COLO668 (cell line): ENCODE results near the gene OR4K2.
"Not testable (repeated sequence)": the region's sequence is repeated elsewhere in the genome, so short reads cannot be mapped to it uniquely, and the experiment has no call there.

Experiments
- DNase-seq: peaks from one replicate; lab custom pipeline; 2025; ENCODE audit not compliant: unreplicated experiment; lab: John Stamatoyannopoulos, UW

The OR4K2 gene, protein sequence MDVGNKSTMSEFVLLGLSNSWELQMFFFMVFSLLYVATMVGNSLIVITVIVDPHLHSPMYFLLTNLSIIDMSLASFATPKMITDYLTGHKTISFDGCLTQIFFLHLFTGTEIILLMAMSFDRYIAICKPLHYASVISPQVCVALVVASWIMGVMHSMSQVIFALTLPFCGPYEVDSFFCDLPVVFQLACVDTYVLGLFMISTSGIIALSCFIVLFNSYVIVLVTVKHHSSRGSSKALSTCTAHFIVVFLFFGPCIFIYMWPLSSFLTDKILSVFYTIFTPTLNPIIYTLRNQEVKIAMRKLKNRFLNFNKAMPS

DNA sequence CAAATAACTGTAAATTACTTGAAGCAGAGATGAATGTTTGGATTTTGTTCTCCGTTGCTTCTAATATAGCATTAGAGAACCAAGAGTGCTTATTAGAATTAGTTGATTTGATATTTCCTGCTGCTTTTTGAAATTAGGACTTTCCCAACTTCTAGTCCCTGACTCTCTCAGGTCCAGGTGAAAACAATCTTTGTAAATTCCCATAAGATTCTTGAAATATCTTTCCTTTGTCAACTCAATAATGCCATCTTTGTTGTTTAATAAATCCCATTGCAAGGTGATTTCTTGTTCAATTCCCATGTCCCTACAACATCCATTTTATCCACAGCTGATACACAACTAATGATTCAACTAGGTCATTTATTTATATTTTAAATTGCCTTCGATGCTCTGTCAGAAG is at the start of gene OR4K2:
TSS of gene OR4K2 (plus strand) at position 301 of the 400 bp plus-strand sequence. CDS start 1,126 bp downstream, outside the sequence.
- DNase-seq = no peak

DNA sequence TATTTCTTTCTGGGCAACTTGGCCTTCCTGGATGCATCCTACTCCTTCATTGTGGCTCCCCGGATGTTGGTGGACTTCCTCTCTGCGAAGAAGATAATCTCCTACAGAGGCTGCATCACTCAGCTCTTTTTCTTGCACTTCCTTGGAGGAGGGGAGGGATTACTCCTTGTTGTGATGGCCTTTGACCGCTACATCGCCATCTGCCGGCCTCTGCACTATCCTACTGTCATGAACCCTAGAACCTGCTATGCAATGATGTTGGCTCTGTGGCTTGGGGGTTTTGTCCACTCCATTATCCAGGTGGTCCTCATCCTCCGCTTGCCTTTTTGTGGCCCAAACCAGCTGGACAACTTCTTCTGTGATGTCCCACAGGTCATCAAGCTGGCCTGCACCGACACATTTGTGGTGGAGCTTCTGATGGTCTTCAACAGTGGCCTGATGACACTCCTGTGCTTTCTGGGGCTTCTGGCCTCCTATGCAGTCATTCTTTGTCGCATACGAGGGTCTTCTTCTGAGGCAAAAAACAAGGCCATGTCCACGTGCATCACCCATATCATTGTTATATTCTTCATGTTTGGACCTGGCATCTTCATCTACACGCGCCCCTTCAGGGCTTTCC is 47.2 kb upstream of the OR4K2 start:
- DNase-seq = not testable (repeated sequence)

DNA sequence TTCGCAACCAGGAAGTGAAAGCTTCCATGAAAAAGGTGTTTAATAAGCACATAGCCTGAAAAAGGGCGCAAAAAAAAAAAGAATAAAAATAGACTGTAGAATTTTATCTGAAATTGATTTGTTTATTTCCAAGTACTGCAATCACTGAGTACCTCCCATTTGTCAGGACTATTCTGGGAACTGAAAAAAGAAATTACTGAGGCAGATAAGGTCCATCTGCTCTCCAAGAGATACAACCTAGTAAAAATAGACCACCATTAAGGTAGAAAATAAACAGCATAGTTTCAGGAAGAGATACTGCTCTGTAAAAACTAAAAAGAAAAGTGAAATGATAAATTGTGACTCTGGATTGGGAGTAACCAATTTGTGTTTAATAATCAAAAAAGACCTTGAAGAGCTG is 46.6 kb upstream of the OR4K2 start:
- no peak for DNase-seq

DNA sequence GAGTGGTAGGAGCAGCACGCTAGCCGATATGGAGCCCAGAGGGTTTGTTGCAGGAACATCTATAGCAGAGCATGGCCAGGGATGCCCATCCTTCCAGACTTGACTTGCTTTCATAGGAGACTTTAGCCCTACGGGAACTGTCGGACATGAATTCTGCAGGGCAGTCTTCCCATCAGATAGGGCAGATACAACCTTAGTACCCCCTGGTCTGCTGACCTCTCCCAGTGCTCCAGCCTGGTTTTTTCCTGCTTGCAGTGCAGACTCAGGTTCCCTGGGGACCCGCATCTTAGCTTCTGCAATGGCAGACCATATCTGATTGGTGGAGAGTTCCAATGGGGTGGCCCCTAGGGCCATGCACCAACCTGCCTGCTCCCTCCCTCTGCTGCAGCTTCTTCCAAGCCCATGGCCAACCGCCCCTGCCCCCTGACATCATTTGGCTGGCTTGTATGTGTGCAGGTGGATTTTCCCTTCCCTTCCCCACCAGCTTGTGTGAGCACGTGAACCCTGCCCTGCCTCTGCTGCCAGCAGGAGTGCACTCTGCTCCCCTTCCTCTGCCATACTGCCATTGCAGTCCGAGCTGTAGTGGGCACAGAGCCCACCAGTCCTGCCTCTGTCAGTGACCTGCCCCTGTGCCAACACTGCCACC is 40.6 kb upstream of the OR4K2 start:
- DNase-seq = not testable (repeated sequence)

DNA sequence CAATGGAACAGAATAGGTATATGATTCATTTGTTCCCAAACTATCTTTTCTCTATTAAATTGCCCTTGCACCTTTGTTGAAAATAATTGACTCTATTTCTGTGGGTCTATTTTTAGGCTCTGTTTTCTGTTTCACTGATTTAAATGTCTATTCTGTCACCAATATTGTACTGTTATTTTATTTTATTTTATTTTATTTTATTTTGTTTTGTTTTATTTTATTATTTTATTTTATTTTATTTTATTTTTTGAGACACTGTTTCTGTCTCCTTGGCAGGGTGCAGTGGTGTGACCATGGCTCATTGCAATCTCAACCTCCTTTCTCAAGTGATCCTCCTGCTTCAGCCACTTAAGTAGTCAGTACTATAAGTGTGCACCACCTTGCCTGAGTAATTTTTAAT is 36.5 kb upstream of the OR4K2 start:
- no peak for DNase-seq

DNA sequence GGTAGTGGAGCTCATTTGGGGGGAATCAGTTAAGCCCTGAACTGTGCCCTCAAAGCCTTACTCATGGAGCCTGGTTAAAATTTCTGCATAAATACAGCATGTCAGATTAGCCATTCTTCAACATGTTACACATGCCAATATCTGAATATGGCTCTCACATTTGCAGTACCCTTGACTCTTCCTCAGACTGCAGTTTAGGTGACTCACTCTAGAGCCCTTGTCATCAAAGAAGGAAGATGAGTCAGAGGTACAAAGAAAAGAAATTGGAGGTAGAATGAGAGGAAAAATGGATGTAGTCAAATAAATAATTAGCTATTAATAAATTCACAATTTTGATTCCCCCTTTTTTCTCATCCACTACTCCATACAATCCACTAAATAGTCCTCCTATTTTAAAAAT is 23.6 kb upstream of the OR4K2 start:
- DNase-seq = no peak

DNA sequence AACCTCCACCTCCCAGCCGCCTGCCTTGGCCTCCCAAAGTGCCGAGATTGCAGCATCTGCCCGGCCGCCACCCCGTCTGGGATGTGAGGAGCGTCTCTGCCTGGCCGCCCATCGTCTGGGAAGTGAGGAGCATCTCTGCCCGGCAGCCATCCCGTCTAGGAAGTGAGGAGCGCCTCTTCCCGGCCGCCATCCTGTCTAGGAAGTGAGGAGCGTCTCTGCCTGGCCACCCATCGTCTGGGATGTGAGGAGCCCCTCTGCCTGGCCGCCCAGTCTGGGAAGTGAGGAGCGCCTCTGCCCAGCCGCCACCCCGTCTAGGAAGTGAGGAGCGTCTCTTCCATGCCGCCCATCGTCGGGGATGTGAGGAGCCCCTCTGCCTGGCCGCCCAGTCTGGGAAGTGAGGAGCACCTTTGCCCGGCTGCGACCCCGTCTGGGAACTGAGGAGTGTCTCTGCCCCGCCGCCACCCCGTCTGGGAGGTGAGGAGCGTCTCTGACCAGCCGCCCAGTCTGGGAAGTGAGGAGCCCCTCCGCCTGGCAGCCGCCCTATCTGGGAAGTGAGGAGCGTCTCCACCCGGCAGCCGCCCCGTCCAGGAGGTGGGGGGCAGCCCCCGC is 8.8 kb upstream of the OR4K2 start:
- not testable (repeated sequence) for DNase-seq

DNA sequence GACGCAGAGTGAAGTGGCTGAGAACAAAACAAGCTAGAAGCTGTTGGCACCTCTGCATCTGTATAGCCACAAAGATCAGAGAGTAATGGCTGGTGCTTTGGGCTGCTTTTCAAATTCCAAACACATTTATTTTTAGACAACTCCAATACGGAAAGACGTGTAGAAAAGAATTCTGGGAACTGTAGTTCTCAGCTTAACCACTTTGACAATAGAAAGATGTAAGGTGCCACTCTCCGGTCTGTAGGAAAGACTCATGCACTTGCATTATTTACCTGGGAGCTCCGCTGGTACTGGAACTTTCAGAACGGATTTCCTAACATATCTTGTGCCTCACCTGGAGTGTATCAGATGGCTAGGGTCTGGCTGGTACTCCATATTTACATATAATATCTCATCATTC is 1.8 kb upstream of the OR4K2 start:
- no peak for DNase-seq

DNA sequence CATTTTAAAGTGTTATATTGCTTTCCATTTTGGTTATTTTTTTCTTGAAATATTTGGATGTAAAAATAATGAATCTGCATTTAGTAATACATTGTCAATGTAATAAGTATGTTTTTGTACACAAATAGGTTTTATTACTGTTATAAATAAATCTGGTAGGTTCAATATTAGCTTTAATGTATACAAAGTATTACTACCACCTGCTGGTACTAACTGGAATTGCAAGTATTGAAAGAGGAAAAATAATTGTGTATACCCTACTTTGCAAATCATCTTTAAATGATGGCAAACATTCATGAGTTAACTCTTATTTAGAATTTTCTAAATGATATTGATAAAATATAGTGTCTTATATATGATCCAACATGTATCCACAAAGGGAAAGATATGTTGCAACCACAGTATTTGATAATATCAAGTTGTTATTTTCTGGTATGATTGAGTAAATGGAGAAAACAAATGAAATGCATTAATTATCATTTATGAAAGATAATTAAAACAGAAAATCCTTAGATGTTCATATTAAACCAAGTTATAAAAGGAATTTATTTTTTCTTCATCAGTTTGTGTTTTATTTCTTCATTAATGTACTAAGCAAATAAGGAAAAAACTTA is 3.2 kb downstream of the OR4K2 start:
- no peak for DNase-seq

DNA sequence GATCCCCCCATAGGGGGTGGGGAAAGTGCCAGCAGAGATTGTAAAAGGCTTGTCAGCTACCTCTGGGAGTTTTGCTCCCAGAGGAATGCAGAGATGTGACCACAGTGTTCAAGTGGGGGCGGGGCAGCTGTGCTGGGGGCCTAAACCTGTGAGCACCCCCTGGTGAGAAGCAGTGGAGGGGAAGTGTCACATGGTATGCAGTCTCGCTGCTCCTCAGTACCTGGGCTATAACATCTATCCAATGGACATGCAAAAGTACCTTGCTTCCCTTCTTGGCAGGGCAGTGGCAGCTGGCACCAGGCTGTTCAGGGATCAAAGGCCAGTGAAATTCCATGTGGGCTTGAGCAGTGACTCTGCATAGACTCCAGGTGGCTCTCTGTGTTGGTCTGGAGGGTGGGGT is 20.3 kb downstream of the OR4K2 start:
- no peak for DNase-seq

DNA sequence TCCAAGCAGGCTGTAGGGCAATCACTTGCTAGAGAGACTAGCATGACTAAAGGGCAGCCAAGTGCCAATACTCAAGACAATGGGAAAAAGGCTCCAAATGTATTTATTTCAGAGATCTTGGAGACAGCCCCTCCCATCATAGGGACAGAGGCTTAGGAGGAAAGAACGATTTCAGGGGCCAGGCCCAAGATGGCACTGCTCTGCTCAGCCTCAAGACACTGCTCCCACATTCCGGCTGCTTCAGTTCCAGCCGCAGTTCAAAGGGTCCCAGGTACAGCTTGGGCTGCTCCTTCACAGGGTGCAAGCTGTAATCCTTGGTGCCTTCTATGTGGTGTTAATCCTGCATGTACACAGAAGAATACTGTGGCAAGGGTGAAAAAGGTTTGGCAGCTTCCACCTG is 26.1 kb downstream of the OR4K2 start:
- DNase-seq = no peak

DNA sequence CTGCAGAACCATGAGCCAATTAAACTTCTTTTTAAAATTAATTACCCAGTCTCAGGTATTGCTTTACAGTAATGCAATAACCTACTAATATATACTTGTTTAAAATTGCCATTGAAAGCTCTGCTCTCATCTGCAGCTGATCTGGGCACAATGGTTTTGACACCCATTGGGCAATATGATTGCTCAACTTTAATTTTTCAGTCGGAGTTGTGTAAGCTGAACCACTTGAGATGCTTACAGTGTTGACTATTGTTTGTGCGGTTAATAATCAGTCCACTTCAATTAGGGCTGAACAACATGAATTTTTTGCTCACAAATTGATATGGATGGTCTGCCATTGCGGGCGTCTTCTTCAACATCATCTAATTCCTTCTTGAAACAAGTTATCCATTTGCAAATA is 27.5 kb downstream of the OR4K2 start:
- no peak for DNase-seq

DNA sequence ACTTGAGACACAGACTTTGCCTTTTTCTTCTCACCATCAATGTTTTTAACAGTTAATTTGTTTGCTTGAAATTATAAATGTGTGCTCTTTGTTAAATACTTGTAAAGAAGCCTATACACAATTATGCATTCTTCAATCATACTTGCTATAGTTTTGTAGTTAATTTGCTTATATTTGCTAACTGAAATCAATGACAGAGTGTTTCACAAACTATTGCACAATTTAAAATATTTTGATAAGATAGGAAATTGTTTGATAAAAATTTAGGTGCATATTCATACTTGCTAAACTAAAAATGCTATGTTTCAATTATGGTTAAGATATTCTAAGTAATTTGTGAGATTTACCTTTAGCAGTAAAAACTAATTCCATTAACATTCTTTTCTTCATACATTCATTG is 31.7 kb downstream of the OR4K2 start:
- no peak for DNase-seq

DNA sequence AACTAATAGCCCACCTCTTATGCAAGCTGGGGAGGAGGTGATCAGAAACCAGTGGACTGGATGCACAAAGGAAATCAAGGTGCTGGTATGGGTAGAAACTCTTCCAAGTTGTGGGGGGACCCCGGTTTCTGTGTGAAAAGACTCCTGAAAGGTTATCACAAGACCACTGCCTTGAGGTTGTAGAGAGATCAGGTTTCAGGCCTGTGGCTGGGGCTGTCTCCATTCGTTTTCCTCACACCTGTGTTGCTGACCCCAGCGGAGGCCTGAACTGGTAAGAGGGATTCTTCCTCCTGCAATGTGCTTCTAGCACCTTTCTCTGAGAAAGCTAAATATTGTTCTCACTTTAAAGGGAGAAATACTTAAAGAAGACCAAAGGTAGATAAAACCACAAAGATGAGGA is 36.2 kb downstream of the OR4K2 start:
- DNase-seq = no peak

DNA sequence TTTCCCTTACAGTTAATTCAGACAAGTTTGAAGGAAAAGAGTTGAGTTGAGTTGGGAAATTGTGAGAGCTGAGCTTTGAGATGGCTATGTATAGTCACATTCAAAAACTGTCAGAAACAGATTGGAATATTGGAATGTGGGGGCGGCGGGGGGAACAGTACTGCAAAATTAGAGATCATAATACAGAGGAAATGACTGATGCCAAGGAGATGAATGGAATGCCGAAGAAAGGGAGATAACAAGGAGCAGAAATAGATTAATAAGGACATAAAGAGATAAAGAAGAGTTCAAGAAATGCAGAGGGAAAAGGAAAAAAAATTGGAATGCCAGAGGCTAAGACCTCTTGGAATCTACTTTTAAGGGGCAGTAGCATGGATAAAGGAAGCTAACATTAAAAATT is 42.3 kb downstream of the OR4K2 start:
- DNase-seq = no peak

DNA sequence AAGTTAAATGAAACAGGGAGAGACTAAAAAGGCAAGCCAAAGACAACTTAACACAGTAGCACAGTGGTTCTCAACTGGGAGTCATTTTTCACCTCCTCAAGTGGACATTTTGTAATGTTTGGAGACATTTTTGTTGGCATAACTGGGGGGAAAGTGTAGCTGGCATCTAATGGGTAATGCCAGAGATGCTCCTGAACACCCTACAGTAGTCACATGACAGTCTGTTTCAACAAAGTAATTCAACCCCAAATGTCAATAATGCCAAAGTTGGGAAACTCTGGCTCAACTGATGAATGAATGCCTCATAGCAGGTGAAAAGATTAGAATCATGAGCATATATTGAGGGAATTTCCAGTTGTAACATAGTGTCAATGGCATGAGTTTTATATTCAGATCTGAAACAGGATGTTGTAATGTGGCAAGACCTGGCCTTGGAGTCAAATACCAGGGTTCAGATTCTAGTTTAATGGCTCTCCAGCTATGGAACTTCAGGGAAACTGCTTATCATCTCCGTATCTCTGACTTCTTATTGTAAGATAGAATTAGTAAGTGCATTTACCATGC is 43.1 kb downstream of the OR4K2 start:
- no peak for DNase-seq

DNA sequence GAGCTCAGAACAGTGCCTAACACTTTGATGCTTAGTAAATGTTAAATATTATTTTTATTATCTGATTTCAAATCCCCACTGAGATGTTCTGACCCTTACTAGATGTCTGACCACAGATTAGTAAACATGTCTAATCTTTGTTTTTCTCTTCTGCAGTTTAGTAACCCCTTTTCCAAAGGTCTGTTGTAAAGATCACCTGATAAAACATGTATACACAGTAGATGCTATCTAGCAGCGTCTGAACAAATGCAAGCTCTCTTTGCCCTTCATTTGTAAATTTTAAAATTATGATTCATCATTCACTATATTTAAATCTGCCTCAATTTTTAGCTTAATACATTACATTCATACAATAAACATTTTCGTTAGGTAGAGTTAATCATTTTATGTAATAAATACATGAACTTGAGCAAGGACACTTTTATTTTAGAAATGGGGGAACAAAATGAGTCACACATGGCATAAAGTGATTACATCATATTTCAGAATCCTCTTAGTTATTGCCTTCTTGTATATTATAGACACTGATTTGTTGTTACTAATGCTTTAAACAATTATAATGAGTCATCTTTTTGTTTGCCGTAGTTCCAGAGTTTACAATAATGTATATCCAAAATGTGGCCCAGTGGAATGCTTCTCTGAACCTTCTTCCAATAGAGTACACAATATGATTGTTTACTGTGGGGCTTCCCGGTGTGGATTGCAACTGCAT is 43.8 kb downstream of the OR4K2 start:
- no peak for DNase-seq

DNA sequence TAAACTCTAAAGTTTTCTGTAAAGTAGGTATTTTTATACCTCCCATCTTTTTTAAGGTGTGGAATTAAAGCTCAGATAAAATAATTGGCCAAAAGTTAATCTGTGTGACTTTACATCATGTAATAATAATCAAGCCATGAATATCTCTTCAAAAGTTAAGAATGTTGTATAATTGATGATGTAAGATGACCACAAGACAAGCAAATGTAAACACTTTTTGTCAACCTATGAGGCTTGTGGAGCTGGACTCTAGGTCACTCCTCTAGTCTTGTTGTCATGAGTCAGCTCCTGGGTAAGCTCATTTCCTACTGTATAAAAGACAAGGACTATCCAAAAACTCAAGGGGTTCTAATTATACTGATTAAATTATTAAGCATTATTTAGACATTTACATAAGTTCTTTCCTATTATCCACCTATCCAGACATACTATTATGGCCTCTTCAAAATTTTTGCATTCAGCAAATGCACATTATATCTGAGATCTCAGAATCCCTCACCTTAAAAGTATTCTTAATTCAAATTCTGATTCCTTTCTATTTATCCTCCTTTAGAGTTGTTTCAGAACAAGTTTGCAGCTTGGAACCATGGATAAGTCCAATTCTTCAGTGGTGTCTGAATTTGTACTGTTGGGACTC is 45.2 kb downstream of the OR4K2 start, which contains the start of gene OR4K5:
TSS of gene OR4K5 (plus strand) at position 587 of the 637 bp plus-strand sequence. CDS start at position 587, 0 bp downstream.
- no peak for DNase-seq

DNA sequence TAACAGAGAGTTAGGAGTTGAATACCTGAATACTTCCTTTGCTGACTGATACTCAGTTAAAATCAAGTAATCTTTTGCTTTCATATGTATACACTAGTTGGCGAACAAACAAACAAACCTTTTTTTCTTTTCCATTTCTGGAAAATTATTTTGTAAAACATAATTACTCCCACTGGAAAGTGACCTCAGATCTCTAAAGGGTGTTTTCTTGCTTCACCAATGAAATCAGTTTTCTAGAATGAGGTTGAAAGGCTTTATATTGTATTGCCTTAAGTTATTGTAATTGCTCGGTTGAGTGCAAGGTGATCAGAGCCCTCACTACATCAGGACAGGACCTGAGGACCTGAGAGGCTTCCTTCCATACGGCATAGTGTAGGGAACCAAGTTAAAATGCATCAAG is 55.7 kb downstream of the OR4K2 start, which contains the start of gene OR4K1:
TSS of gene OR4K1 (plus strand) at position 301 of the 400 bp plus-strand sequence. CDS start 4,750 bp downstream, outside the sequence.
- no peak for DNase-seq
